ENCODE data around the gene DPCD. TPM values are rescaled to one million over a fixed set of nuclear protein-coding genes. Genes with fewer than 3 reads are reported as not detected.

Gene DPCD
- 33.3 to 40.5 TPM (median 35.2 TPM) in 5 replicates for total RNA-seq (2022; extraction: Qiagen RNA extraction; ENCODE audit: low read depth)

DNA sequence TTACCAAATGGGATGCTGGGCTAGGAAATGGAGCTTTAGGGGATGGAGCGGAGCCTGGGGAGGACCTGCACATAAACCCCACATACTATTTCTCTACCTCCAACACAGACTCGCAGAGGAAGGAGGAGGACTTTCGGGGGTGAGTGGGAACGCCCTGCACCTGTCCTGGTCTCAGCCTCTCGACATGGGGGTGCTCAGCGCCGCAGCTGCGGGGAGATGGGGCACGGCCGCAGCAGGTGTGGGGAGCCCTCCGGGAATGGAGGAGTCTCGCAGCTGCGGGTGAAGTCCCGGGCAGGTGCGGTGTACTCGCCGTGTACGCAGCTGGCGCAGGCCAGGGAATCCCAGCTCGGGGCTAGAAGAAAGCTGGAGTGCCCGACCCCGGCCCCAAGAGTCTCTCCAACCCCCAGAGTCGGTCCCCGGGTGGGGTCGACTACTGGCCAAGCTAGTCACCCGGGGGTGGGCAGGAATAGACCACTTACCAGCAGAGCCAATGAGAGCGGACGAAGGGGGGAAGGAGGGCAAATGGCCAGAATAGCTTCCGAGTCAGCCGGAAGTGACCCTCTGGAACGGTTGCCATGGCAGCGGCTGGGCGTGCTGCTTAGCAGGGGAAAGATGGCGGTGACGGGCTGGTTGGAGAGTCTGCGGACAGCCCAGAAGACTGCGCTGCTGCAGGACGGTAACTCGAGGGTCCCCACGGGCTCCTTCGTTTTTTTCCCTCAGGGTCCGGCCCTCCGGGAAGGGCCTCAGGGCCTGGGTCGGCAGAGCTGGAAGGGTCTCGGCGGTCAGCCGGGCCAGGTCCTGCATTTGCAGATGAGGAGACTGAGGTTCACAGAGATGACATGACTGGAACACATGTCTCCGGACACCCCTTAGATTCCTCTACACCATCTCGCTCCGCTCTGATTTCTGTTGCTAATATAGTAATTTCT, at the start of gene DPCD, which contains the start of gene POLL:
TSS of gene DPCD (plus strand) at position 597 of the 929 bp plus-strand sequence. CDS start at position 613, 16 bp downstream.
TSS of gene POLL (minus strand) at position 533 of the 929 bp plus-strand sequence. CDS start 897 bp downstream, outside the sequence.

Other genes starting within 250 kb of the DPCD start
- 7.3 to 11.9 TPM (median 9.9 TPM) in 5 replicates for gene BTRC, start 234.2 kb upstream of the DPCD start, total RNA-seq (2022; extraction: Qiagen RNA extraction; ENCODE audit: low read depth)
- gene POLL, start 64 bp upstream of the DPCD start, total RNA-seq (2022; extraction: Qiagen RNA extraction; ENCODE audit: low read depth), result 11.6 to 19.9 TPM (median 15.3 TPM) in 5 replicates
- 16.3 to 23.7 TPM (median 22.4 TPM) in 5 replicates for gene FBXW4, start 106.8 kb downstream of the DPCD start, total RNA-seq (2022; extraction: Qiagen RNA extraction; ENCODE audit: low read depth)
- 0.22 TPM in 1 of 5 replicates, not detected in the others for gene FGF8, start 187.8 kb downstream of the DPCD start, total RNA-seq (2022; extraction: Qiagen RNA extraction; ENCODE audit: low read depth)
- 104 to 134 TPM (median 118 TPM) in 5 replicates for gene NPM3, start 195.1 kb downstream of the DPCD start, total RNA-seq (2022; extraction: Qiagen RNA extraction; ENCODE audit: low read depth)
- 54.8 to 76.3 TPM (median 67.3 TPM) in 5 replicates for gene OGA, start 230.1 kb downstream of the DPCD start, total RNA-seq (2022; extraction: Qiagen RNA extraction; ENCODE audit: low read depth)